Adrenal gland (tissue), 5 donors: ENCODE measurements around the gene SDC4.

Source experiments
- CTCF ChIP-seq, 6 experiments: fragments of 450-650 bp in 4 of 6; fragments of 200-600 bp in 2 of 6; sonication (generic) in 1 of 6; IDR thresholded peaks; 1 replicate in 5 of 6; 2 replicates in 1 of 6; pipeline versions ENCODE4 v1.5.1 to v1.8.0; 2016 to 2021; ENCODE audit warnings: antibody characterized with exemption in 6 of 6, mild to moderate bottlenecking in 2 of 6, moderate library complexity in 1 of 6
- POLR2A ChIP-seq, 2 donors: fragments of 450-650 bp; IDR thresholded peaks; one replicate each; pipeline ENCODE4 v1.6.1; 2017; ENCODE audit warnings: antibody characterized with exemption in 2 of 2, mild to moderate bottlenecking in 2 of 2, moderate library complexity in 1 of 2
- donor health status: DM: no; HTN: no; CAD: no.

- TF ChIP-seq CTCF (IDR thresholded peaks at IDR 0.05) = no peak
- no peak for TF ChIP-seq POLR2A (IDR thresholded peaks at IDR 0.05)
Observed at GRCh38 chr20:45309075-45309474, 39.1 kb downstream of the SDC4 start.
